DOHH2 (cell line): ENCODE data around the gene TRPM1.

Source experiments
- H3F3A ChIP-seq: fragments of 200-600 bp; sonication (generic), shearing (Covaris generic); 2 replicates; pipeline ENCODE4 v1.6.0; 2016; ENCODE audit warnings: antibody characterized with exemption, mild to moderate bottlenecking; ENCODE audit not compliant: control insufficient read depth, insufficient read depth
- H3K27ac ChIP-seq: fragments of 200-600 bp; sonication (generic); 2 replicates; pipeline ENCODE4 v1.5.1; 2014; ENCODE audit warnings: low read depth, mild to moderate bottlenecking, low read length, moderate library complexity
- H3K27me3 ChIP-seq: fragments of 200-600 bp; sonication (generic); 2 replicates; pipeline ENCODE4 v1.6.1; 2014; ENCODE audit warnings: mild to moderate bottlenecking, low read length, mixed read lengths; ENCODE audit not compliant: control insufficient read depth
- H3K36me3 ChIP-seq: fragments of 200-600 bp; sonication (generic); 2 replicates; pipeline ENCODE4 v1.6.1; 2014; ENCODE audit warnings: mild to moderate bottlenecking, low read length, moderate library complexity, mixed read lengths; ENCODE audit not compliant: control insufficient read depth
- H3K4me1 ChIP-seq: fragments of 200-600 bp; sonication (generic); 2 replicates; pipeline ENCODE4 v1.6.1; 2014; ENCODE audit warnings: mild to moderate bottlenecking, low read length, mixed read lengths; ENCODE audit not compliant: control insufficient read depth
- H3K4me2 ChIP-seq: fragments of 200-600 bp; sonication (generic); 2 replicates; pipeline ENCODE4 v1.6.0; 2014; ENCODE audit warnings: mild to moderate bottlenecking, low read length, moderate library complexity
- H3K4me3 ChIP-seq: fragments of 200-600 bp; sonication (generic); 2 replicates; pipeline ENCODE4 v1.5.1; 2014; ENCODE audit warnings: mild to moderate bottlenecking, low read length, mixed read lengths
- H3K79me2 ChIP-seq: fragments of 200-600 bp; sonication (generic); 2 replicates; pipeline ENCODE4 v1.6.1; 2014; ENCODE audit warnings: mild to moderate bottlenecking, low read length, mixed read lengths; ENCODE audit not compliant: control insufficient read depth
- H3K9me2 ChIP-seq: fragments of 200-600 bp; sonication (generic); replicated peaks from 2 replicates; pipeline ENCODE4 v1.6.1; 2014; ENCODE audit warnings: mild to moderate bottlenecking, low read length, mixed read lengths; ENCODE audit not compliant: control insufficient read depth
- H3K9me3 ChIP-seq: fragments of 200-600 bp; sonication (generic); 2 replicates; pipeline ENCODE4 v1.6.1; 2014; ENCODE audit warnings: antibody characterized with exemption, low read length, mixed read lengths; ENCODE audit not compliant: control insufficient read depth, insufficient read depth
- H4K20me1 ChIP-seq: fragments of 200-600 bp; sonication (generic); 2 replicates; pipeline ENCODE4 v1.6.0; 2014; ENCODE audit warnings: low read depth, mild to moderate bottlenecking, antibody characterized with exemption, low read length, moderate library complexity; ENCODE audit not compliant: control insufficient read depth, insufficient read depth
- EZH2phosphoT487 ChIP-seq: fragments of 200-600 bp; sonication (generic); IDR thresholded peaks from 2 replicates; pipeline ENCODE4 v1.6.1; 2017; ENCODE audit warnings: borderline replicate concordance, mild to moderate bottlenecking, antibody characterized with exemption, low read length, moderate library complexity, mixed read lengths
- TF ChIP-seq, protein P1 (sequence below): fragments of 200-600 bp; sonication (generic); IDR thresholded peaks from one replicate; pipeline ENCODE4 v1.5.1; 2014; ENCODE audit warnings: antibody characterized with exemption, mild to moderate bottlenecking, low read depth, low read length; ENCODE audit not compliant: poor library complexity, severe bottlenecking

Gene TRPM1

DNA sequence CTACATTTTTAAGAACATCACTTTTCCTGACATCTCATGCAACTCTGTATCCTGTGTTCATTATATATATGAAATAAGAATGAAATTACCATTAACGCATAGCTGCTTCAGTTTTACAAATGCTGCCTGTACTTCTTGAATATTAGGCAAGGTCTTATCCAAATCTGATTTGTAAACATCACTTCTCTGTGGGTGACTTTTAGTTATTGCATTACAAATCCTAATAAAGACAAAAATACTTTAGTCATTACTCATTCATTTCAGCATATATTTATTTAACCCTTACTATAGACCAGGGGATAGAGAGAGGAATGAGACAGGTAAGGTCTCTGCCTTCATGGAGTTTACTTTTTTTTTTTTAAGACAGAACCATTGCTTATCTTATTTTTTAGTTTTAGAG lies 146.9 kb downstream of the TRPM1 start:
- H3K9me2 ChIP-seq, result no peaks in the 10 kb centered on the region
- no peak overlapping the region for H3K27ac ChIP-seq
- no peaks in the 10 kb centered on the region for H4K20me1 ChIP-seq
- H3K79me2 ChIP-seq, result no peaks in the 10 kb centered on the region
- H3K4me3 ChIP-seq, result no peak overlapping the region
- H3K27me3 ChIP-seq, result no peaks in the 10 kb centered on the region
- no peaks in the 10 kb centered on the region for H3F3A ChIP-seq
- TF ChIP-seq, protein P1, sequence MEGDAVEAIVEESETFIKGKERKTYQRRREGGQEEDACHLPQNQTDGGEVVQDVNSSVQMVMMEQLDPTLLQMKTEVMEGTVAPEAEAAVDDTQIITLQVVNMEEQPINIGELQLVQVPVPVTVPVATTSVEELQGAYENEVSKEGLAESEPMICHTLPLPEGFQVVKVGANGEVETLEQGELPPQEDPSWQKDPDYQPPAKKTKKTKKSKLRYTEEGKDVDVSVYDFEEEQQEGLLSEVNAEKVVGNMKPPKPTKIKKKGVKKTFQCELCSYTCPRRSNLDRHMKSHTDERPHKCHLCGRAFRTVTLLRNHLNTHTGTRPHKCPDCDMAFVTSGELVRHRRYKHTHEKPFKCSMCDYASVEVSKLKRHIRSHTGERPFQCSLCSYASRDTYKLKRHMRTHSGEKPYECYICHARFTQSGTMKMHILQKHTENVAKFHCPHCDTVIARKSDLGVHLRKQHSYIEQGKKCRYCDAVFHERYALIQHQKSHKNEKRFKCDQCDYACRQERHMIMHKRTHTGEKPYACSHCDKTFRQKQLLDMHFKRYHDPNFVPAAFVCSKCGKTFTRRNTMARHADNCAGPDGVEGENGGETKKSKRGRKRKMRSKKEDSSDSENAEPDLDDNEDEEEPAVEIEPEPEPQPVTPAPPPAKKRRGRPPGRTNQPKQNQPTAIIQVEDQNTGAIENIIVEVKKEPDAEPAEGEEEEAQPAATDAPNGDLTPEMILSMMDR, result no peak
- TF ChIP-seq EZH2phosphoT487, result no peak
- no peaks in the 10 kb centered on the region for H3K9me3 ChIP-seq
- no peaks in the 10 kb centered on the region for H3K4me1 ChIP-seq
- peaks cover 70% of the 10 kb centered on the region for H3K36me3 ChIP-seq
- H3K4me2 ChIP-seq, result no peak overlapping the region

DNA sequence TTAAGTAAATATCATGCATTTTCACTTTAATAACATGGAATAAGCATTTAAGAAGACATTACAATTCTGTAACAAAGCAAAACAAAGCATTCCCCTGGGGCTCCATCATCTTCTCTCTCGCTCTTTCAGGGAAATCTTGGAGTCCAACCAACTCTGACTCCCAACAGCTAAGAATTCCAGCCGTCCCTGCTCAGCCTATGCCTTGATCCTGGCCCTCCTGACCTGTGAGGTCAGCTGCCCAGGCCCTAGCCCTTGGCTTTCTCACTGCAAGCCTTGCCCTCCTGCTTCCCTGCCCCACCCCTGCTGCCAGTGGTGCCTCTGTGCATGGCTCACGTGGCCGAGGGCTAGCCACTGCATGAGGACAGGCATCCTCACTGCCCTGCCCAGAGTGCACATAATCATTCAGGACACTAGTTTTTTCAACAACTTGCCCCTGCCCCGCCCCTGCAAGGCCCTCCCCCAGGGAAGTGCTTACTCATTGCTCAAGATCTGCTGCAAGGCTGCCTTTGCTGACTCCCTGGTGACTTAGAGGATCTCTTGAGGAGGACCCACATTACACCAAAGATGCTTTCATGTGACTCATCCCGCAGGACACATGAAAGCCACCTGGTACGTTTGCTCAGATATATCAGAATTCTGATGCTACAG lies 147.7 kb downstream of the TRPM1 start:
- Histone ChIP-seq H3K4me3 (no peak overlapping the region), H3F3A (no peaks in the 10 kb centered on the region), H3K27me3 (no peaks in the 10 kb centered on the region), H3K9me3 (no peaks in the 10 kb centered on the region), H3K79me2 (no peaks in the 10 kb centered on the region), H3K36me3 (peaks cover 71% of the 10 kb centered on the region), H3K27ac (no peak overlapping the region), H3K4me2 (no peak overlapping the region), H3K9me2 (no peaks in the 10 kb centered on the region), H4K20me1 (no peaks in the 10 kb centered on the region), H3K4me1 (no peaks in the 10 kb centered on the region)
- no peak for TF ChIP-seq EZH2phosphoT487
- TF ChIP-seq, protein P1, result no peak

DNA sequence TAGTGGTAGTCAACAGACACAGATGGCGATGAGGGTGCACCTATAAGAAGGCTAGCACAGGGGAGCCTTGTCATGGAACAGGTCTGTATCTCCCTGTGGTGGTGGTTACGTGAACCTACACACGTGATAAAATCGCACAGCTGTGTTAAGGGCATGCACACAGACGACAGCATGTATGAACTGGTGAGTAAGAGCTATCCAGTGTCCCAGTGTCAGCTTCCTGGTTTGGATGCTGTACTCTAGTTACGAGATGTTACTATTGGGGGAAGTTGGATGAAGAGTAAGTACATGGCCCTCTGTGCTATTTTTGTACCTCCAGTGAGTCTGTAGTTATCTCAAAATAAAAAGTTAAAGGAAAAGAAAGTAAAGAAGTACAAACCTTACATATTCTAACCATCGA lies 148.3 kb downstream of the TRPM1 start:
- Histone ChIP-seq H3K4me1 (no peaks in the 10 kb centered on the region), H3K79me2 (no peaks in the 10 kb centered on the region), H4K20me1 (no peaks in the 10 kb centered on the region), H3K4me3 (no peak overlapping the region), H3K36me3 (peaks cover 70% of the 10 kb centered on the region), H3F3A (no peaks in the 10 kb centered on the region), H3K9me3 (no peaks in the 10 kb centered on the region), H3K27ac (no peak overlapping the region), H3K27me3 (no peaks in the 10 kb centered on the region), H3K4me2 (no peak overlapping the region), H3K9me2 (no peaks in the 10 kb centered on the region)
- TF ChIP-seq EZH2phosphoT487, result no peak
- TF ChIP-seq, protein P1, result no peak
